NOMO-1 treated with dmso at 0.1 percent for 144 hours (cell line): ENCODE data around the gene CFAP221.

Experiments used
- DNase-seq: peaks from one replicate; lab custom pipeline; 2025; ENCODE audit not compliant: unreplicated experiment; lab: John Stamatoyannopoulos, UW

The CFAP221 gene

DNA sequence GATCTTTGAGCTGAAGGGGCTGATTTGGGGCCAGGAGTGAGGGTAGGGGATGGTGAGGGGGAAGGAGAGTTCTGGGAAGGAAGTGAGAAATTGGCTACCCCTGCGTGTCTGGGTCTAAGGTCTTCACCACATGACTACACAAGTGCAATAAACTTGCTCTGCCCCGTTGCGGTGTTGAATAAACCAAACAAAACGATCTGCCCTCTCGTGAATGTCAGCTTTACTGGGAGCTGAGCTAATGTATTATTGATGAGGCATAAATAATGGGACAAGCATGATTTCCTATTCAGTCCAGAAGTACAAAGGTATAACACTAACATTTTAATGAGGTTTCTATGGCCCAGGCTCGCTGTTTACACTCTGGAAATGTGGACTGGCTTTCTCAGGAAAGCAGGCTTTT is 8.0 kb upstream of the CFAP221 start:
- DNase-seq = no peak

- no peak for DNase-seq
Observed at GRCh38 chr2:119536707-119537106, 7.5 kb upstream of the CFAP221 start.

GRCh38 chr2:119537792-119538191 is 6.5 kb upstream of the CFAP221 start:
- DNase-seq = no peak

- DNase-seq = no peak
Observed at GRCh38 chr2:119541476-119541875, 2.8 kb upstream of the CFAP221 start.

DNA sequence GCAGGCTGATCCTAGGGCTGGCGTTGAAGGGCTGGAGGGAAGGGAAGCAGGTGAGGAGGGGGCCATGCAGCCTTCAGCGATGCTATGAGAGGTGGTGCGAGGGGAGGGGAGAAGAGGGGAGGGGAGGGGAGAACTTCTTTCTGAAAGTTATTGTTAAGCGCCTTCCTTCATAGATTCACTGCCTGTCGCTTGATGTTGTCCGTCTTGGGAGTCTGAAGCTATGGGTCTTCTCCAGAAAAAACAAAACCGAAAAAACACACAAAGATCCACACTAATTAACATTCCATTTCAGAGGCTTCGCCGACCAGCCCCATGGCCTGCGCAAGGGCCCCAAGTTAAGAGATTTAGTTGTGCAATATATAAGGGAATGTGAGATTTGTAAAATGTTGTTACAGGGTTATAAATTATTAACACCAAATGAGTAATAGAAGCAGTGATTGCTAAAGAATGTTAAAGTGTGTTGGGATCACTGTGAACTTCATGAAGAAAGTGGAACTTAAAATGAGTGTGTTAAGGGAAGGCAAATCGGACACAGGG is 758 bp downstream of the CFAP221 start:
- DNase-seq = no peak

DNA sequence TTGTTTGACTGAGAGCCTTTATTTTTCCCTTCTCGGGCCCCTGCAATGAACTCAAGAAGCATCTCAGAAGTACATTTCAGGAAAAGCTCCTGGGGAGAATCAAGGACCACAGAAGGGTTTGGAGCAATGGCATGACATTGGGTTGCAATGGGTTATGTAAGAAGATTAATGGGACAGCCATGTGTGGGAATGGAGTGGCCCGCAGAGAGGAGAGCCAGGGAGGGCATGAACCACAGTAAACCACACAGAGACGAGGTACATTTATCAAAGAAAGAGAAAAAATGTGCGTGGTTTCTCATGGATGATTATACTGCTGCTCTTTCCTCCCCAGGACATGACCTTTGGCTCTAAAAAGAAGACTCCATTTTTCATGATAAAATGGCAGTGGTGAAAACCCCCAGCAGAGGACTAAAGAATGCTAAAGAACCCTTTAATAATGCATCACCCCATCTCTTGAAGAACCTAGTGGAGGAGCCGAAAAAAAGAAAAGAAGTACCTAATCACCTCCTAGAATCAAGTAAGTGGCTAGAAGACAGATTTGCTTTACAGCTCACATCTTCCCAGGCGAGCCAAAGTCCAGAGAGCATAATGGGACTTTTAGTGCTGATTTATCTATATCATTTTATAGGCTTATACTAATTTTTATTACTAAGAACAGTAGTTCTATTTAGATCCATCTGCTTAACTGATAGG is 1.7 kb downstream of the CFAP221 start:
- no peak for DNase-seq

DNA sequence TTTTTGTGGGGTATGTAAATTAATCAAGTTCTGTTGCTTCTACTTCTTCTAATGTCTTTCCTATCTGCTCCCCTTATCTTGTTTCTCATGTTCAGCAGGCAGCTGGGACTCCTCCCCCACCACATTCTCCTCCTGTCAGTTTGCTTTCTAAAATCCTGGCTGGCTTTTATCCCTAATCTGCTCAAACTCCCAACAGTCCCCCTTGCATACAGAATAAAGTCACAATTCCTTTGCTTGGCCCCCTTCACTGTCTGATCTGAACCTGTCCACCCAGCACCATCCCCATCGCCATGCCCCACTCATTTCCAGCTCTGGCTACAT is 2.2 kb downstream of the CFAP221 start:
- DNase-seq = no peak

DNA sequence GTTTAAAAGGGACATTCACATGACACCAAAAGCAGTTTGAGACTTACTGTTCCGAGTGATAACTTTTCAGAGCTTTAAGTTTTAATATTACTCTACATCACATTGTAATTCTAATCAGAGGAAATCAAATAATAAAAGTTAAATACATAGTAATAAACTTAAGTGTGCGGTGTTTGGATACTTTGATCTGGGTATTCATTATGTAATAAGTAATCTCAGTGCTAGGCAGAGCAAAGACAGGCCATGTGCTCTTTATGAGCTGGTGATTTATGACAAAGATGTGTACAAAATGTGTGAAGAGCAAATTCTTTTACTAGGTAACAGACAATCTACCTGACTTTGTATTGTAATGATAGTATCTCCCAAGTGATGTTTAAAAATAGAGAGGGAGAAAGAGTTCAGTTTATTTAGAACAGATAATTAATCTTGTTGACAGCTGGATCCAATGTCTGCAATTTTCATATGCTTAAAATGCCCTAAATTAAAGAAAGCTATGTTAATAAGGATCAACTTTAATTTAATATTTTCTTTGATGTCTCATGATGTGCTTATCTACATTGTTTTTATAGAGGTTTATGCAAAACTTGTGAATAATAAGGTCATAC is 4.4 kb downstream of the CFAP221 start:
- DNase-seq = no peak

DNA sequence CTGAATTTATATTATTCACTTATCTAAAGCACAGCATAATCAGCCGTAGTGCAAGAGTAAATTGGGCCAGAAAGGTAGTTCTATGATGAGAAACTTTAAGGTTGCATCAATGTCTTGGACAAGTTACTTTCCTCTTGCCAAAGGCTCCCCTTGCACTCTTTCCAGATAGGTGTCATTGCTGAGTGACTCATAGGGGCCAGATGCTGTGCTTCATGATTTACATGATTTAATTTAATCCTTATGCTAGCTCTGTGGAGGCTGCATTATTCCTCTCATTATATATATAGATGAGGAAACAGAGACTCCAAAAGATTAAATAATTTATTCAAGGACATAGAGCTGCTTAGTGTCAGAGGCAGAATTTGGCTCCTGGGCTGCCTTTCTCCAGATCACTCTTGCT is 5.0 kb downstream of the CFAP221 start:
- no peak for DNase-seq

GRCh38 chr2:119550346-119550745 is 6.1 kb downstream of the CFAP221 start:
- DNase-seq = no peak

DNA sequence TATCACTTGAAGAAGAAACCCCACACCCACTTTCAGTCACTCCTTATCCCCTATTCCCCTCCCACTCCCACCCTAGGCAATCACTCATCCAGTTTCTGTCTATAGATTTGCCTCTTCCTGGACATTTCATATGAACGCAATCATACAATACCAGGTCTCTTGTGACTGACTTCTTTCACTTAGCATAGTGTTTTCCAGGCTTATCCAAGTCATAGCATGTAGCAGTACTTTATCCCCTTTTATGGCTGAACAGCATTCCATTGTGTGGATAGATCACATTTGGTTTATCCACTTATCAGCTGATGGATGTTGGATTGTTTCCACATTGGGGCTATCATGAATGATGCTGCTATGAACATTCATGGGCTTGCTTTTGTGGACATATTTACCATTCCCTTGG is 6.6 kb downstream of the CFAP221 start:
- DNase-seq = no peak

- DNase-seq = no peak
Observed at GRCh38 chr2:119552902-119553301, 8.7 kb downstream of the CFAP221 start.

DNA sequence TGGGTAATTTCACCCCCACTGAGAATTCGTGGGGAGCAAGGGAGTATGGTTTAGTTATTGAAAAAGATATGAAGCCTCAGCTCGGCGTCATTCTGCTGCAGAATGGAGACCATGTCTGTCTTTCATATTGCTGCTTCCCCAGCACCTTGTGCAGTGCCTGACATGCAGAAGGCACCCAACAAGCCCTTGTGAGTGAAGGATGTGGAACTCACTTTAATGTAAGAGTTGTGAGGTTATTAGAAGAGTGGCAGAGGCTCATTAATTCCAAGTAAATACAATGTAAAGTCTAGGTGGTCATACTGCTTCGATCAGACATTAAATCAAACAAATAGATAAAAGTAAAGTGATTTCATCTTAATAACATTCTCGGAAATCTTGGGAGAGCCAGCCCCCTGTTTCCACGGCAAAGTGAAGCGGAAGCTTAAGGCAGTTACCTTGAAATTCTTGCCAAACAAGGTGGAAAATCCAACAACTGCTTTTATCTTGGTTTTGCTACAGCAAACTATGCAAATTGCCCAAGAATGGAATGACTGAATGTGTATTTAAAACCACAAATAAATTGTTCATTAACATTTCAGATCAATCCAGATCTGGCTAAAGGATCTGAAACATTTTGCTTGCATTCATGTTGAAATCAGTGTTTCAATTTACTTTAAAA is 9.6 kb downstream of the CFAP221 start:
- DNase-seq = no peak

DNA sequence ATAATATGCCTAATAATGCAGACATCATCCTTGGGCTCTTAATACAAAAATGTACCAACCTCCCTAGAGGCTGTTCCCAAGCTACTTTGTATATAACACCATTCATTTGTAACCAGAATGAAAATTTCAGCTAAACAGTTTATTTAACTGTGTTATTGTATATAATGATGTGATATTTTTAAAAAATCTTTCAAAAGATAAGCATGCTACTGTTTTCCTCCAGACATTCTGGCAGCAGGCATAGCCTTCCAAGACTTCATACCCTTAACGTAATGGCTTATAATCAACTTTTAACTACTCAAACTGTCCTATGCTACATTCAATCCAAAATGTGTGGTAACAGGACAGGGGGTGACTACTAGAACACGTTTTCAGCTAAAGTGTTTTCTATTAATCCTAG is 21.2 kb downstream of the CFAP221 start:
- no peak for DNase-seq

DNA sequence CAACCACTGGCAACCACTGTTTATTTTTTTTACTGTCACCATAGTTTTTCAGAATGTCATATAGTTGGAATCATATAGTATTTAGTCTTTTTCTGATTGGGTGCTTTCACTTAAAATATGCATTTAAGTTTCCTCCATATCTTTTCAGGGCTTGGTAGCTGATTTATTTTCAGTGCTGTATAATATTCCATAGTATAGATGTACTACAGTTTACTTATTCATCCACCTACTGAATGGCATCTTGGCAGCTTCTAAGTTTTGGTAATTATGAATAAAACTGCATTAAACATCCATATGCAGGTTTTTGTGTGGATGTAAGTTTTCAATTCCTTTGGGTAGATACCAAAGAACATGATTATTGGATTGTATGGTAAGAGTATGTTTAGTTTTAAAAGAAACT is 23.0 kb downstream of the CFAP221 start:
- no peak for DNase-seq

DNA sequence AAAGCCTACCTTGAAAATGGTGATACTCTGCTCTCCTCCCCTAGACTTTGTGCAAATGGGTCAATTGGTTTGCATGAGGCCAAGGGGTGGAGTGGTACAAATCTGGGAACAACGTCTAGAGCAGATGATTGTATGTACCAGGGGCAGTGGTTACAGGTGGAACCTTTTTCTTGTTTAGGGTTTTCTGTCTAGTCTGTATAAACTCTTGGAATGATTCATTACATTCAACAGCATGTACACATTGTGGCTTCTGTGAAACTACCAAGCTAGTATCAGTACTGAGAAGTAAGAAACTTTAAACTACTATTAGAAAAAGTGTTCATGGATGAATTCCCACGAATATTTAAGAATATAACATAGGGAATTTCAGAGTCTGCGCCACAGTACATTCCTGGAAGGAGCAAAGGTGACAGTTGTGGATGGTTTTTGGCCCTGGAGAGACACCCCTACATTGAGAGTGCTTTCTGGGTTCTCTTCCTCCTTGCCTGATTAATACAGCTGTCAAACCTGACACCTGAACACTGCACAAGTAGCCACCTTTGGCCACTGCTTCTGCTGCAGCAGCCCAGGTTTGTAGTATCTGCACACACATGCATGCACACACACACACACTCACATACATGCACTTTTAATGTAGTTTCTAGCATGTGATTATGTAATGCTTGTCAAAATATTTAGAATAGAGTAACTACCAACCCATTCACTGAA is 30.0 kb downstream of the CFAP221 start:
- no peak for DNase-seq

DNA sequence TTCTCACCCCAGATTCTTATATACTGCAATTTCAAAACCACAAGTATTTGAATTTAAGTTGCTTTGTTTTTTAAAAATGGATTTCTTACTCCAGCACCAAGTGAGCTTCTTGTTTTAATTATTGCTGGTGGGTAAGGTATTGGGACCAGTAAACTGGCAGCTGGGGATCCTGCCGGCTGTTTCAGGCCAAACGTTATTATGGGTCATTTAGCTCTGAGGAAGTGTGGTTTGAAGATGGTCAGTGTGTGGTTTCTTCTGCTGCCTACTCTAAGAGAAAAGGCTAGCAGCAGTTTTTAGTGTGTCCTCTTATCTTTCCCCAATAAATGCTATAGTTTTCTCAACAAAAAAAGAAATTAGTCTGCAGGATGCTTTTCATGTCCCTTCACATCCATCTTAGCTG is 30.6 kb downstream of the CFAP221 start:
- no peak for DNase-seq

DNA sequence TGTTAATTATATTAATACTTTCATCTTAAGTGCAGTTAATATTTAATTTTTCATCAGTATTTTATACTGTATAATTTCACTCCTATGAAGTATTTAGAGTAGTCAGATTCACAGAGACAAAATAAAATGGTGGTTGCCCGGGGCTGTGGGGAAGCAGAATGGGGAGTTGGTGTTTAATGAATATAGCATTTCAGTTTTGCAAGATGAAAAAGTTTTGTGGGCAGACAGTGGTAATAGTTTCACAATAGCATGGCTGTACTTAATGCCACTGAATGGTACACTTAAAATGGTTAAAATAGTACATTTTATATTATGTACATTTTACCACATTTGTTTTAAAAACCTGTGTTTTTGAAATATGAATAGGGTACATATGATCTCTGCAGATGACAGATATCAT is 31.2 kb downstream of the CFAP221 start:
- peak; percentile 35 for DNase-seq

GRCh38 chr2:119579424-119580295 is 35.4 kb downstream of the CFAP221 start:
- DNase-seq = no peak

GRCh38 chr2:119580550-119581072 is 36.4 kb downstream of the CFAP221 start:
- no peak for DNase-seq

- DNase-seq = no peak
Observed at GRCh38 chr2:119583291-119583690, 39.0 kb downstream of the CFAP221 start.
